Measurements from ENCODE around the gene CGNL1.

Gene CGNL1

GRCh38 chr15:57462381-57462780 lies 86.1 kb downstream of the CGNL1 start:
- DNase-seq, result no peak

DNA sequence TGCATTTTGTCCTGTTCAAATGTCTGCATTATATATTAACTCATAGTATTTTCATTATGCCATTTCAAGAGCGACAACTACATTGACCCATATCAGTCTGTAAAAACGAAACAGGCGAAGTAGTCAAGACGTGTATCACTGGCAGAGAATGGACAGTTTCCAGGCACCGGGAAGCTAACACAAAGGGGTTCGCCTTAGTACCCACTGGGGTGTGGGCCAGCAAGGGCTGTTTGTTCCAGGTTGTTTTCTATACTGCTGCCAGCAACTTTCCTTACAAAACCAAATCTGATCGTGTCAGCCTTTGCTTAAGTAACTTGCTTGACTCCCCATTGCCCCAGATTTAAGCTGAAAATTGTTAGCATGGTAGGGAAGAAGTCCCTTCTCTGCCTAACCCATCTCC lies 87.1 kb downstream of the CGNL1 start:
- no peak for DNase-seq

DNA sequence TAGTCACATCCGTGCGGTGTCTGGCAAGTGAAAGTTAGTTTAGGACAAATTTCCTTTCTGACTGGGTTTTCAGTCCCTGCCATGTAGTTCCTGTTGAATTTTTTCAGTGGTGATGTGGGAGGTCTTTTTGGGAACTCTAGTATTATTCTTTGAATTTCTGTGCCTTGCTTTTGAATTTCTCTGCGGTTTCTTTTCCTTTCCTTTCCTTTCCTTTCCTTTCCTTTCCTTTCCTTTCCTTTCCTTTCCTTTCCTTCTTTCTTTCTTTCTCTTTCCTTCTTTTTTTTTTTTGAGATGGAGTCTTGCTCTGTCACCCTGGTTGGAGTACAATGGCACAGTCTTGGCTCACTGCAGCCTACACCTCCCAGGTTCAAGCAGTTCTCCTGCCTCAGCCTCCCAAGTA lies 88.2 kb downstream of the CGNL1 start:
- DNase-seq, result no peak

DNA sequence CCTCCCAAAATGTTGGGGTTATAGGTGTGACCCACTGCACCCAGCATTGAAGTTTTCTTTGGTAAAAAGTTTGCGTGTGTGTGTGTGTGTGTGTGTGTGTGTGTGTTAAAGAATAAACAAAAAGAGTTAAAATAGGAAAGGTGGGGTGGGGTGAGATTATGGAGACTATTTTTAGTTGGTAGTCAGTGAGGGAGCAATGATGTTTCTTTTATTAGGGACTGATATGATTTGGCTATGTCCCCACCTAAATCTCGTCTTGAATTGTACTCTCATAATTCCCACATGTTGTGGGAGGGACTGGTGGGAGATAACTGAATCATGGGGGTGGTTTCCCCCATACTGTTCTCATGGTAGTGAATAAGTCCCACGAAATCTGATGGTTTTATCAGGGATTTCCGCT lies 92.2 kb downstream of the CGNL1 start:
- DNase-seq, result no peak

DNA sequence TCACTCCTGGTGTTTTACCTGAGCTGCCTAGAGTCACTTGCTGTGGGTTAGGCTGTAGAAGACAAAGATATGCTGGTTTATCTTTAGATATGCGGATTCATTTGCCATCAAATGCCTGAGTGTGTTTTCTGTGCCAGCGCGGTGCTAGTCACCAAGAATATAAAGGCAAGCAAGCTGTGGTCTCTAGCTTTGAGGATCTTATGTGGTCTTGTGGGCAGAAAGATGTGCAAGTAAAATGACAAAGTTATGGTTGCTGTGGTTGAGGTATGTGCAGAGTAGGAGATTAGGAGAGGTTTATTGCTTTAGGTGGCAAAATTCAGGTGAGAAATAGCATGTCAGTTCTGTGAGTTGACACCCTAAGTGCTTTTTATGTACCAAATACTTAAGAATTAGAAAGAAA lies 94.2 kb downstream of the CGNL1 start:
- no peak for DNase-seq

DNA sequence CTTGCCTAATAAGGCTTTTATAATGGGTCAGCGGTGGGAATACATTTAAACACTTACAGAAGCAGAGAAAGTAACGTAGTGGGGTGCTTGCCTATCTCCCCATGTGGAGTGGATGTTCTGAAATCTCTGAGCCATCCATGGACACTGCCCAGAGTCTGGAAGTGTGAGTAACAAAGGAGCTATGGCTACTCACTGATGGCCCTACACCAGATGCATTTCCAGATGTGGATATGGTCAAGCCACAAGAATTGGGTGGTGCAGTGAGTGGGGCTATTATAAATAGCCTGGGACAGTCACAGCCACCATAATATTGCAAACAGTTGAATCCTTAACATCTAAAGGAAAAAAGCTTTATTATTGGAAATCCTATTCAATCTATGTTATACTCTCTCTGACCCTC lies 96.6 kb downstream of the CGNL1 start:
- DNase-seq, result no peak

- no peak for DNase-seq
Measured at GRCh38 chr15:57476533-57476975, 100.2 kb downstream of the CGNL1 start.

DNA sequence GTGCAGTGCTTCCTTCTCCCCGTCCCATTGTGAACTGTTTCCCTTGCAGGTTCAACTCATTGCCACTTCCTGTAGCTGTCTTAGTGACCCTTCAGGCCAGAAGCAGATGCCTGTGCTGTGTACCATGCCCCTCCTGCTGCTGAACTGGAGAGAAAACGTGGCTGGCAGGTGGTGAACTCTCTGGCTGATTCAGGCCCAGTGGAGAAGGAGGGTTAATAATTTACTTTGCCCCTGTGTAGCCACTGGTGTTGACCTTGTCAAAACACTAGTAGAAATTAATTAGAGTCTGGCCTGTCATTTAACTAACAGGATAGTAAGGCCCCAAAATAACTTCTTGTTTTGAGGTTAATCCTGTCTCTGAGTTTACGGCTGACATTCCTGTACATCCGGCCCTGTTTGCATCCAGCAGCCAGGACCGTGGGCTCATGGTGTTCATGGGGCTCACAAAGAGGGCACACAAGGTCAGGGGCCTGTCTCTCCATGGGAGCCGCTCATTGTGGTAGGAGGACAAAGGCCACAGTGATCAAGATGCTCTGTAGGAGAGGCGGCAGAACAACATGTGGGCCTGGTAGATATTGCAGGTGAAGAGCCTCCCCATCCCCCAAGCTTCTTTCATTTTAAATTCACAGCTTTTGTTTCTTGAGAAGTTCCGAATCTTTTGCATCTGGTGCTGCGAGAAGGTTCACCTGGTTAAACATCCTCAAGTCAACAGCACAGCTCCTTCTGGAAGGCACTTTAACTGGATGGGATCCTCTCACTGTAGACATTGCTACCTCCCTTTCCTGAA lies 101.6 kb downstream of the CGNL1 start:
- no peak for DNase-seq

GRCh38 chr15:57479005-57479404 lies 102.7 kb downstream of the CGNL1 start:
- DNase-seq, result no peak

GRCh38 chr15:57481038-57481705 lies 104.9 kb downstream of the CGNL1 start:
- no peak for DNase-seq

DNA sequence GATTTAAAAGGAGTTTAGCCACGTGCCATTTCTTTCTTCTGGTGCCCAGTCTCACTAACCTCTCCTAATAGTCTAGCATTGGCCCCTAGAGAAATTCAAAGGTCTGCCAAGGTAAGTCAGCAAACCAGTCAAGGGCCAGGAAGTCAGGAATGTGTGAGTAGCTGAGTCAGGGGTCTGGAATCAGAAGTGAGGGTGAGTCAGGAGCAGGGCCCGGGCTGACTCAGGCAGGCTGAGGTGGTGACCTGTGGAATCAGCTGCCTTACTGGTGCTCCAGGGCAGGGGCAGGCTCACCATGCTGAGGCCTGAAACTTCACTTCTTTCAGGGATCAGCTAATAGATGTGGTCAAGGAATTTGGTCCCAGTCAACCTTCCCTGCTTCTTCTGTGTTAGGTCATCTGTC lies 109.6 kb downstream of the CGNL1 start:
- no peak for DNase-seq

DNA sequence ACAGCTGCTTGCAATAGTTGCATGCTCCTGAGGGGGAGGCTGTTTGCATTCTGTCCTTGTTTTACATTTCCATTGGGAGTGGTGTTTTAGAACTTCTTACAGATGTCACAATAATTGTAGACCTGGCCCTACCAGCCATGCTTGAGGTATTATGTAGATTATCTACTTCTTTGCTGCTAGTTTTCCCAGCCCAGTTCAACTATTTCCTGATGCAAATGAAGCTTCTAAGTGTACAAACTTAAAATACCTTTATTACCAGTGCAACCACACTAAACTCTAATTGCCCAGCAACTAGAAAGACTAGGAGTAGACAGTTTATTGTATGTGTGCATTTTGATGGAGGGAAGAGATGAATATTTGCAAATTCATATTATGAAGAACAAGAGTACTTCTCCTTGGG lies 110.5 kb downstream of the CGNL1 start:
- DNase-seq, result no peak

GRCh38 chr15:57489122-57489521 lies 112.8 kb downstream of the CGNL1 start:
- no peak for DNase-seq

DNA sequence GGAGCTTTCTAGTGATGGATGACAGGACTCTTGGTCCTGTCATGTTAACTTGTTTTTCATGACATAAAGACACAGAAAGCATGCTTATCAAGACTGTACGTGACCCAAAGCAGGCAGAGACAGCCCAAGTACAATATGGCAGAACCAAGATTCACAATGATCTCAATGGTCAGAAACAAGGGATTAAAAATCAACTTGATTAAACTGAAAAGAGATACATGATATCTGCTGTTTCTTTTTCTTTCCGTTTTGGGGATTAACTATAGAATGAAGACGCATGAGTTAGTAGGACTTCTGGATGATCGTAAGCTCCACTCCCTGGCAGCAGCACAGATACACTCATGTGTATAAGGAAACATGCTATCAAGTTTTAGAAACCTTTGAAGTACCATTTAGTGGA lies 117.0 kb downstream of the CGNL1 start:
- DNase-seq, result no peak

DNA sequence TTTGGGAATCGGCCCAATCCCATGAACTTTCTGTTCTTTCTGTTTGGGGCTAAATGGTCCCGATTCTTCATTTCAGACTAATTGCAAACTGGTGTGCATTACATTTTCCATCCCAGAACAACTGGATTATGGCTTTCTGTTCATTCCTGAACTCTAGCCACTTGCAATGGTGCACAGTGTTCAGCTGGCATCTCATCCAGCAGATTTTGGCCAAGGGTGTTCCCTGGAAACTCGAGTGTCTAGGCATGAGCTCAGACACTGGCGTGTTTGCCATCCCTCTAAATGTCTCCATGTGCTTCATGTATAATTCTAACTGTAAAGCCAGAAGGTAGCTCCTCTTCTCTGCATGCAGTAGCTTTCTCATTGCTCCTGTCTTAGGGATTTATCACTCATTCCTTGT lies 118.3 kb downstream of the CGNL1 start:
- DNase-seq, result no peak

GRCh38 chr15:57495041-57495440 lies 118.7 kb downstream of the CGNL1 start:
- no peak for DNase-seq

DNA sequence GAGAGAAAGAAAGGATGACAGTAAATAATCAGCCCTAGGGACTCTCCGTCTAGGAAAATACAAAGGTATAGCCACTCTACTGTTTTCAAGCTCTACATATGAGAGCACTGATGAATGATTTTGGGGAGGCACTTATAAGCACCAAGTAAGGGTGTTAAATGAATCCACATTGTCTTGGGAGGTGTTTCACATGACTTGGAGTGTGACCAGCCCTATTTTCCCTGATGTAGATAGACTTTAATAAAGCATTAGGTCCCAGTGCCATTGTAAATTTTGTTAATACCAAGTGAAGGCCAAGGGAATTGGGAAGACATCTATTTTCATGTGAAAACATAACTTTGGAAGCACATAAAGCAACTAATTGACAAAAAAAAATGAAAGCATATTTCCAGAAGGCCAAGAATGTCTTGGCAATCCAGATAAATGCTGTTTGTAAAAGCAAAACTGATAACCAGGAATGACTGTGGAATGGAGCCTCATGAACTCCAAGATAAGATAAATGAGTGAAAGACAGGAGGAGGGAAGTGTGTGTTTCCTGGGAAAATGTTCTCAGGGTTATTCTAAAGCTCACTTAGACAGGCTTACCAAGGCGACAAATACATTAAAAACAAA lies 119.4 kb downstream of the CGNL1 start:
- no peak for DNase-seq

DNA sequence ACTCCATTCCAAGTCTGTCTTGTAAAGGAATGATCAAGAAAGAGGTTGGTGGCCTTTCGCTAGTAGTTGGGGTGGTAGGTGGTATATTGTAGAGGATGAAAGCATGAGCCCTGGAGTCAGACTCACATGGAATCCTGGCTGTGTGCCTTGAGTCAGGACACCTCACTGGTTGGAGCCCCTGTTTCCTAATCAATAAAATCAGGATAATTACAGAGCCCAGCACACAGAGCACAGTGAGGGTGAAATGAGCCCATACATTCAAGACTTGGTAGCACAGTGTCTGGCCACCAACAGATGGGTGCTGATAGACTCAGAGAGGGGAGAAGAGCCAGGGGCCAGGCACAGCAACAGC lies 120.3 kb downstream of the CGNL1 start:
- DNase-seq, result no peak

DNA sequence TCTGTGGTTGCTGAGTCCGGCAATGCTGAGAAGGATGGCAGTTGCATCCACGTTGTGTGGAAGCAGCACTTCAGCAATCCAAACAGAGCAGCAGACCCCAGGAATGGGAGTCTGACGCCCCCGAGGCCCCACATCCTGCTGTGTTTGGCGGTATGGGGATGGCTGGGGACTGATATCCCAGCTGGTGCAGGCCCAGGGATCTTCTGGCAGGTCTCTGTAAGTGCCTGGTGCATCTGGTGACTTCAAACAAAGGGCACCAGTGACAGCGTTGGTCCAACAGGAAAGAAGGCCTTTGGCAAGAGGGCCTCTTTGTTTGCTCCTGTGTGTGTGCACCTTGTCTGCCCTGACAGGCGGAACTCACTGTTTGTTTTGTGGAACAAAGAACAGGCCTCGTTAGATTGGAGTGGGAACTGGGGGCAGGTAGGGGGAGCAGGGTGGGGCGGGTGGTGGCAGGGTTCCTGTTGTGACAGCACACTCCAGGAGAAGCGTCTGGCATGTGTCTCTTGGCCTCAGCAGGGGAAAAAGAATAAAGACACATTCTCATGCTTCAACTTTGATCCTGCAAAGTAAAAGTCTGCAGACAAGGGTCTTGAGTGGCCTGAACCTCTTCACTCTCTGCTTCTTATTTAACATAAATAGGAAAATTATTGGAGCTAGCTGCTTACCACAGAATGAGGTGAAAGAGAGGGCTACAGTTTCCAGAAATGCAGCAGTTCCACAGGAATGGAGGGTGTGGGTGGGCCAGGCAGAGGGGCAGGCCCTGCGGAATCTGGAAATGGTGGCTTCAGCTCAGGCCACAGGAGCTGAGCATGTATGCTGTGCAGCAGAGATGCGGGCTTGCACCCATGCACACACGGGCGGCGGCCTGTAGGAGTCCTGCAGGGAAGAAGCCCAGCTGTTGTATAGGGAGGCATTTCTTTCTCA lies 120.9 kb downstream of the CGNL1 start:
- DNase-seq, result no peak

DNA sequence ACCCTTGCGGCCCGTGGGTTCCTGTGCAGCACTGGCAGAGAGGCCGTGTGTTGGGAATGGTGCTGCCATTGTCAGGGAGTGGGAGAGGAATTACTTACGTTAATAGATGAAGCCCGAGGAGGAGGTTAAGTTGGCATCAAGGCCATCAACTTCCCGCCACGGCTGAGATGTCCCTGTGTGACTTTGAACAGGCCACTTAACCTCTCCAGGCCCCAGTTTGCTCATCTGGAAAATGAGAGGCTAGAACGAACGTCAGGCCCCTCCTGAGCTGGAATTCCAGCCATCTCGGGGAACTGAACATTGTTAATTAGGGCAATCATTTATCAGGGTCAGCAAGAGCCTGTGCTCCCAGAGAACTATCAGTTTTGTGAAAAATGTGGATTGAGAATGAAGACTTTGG lies 124.0 kb downstream of the CGNL1 start:
- no peak for DNase-seq

- DNase-seq, result no peak
Measured at GRCh38 chr15:57500979-57501576, 124.8 kb downstream of the CGNL1 start.

DNA sequence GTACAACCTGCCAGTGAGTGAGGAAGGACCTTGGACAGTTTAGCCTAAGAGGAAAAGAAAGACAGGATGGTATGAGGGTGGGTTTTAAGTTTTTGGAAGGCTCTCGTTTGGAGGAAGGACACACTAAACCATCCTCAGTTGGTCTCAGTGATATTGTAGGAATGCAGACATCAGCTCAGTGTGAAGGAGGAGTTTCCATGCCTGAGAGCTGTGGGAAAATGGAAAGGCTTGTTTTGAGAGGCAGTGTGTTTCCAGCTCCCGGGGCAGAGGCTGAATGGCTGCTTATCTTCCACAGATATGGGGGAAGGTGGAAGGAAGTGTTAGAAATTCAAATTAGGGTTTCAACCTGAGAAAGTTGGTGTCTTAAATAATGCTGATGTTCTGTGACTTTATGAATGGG lies 125.8 kb downstream of the CGNL1 start:
- no peak for DNase-seq

All from suppressor macrophage treated with lipopolysaccharide for 4 hours (primary cell).